GM18519 (cell line): Measurements from ENCODE around the gene PLEKHH1.
"Not testable (repeated sequence)": the region's sequence is repeated elsewhere in the genome, so short reads cannot be mapped to it uniquely, and the experiment has no call there.

ENCODE experiments used
- ATAC-seq: cut with Tn5 transposase; IDR thresholded peaks from one replicate; pipeline ENCODE4 v1.9.1; 2021; ENCODE audit warnings: mild to moderate bottlenecking, moderate library complexity; ENCODE audit not compliant: unreplicated experiment, low FRiP score

Gene PLEKHH1

DNA sequence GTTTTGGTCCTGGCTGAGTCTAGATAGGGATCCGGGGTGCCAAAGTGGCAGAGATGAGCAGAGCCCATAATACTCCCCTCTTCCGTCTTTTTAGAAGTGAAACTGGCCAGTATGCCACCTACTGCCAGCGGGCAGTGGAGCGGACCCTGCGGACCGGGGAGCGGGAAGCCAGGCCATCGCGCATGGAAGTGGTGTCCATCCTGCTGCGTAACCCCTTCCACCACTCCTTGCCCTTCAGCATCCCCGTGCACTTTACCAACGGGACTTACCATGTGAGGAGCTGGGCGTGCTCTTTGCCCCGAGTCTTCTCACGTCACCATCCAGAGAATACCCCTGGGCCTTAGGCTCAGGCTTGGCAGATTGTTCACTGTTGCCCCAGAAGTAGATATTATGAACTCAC lies 46.0 kb downstream of the PLEKHH1 start:
- no peak for ATAC-seq

DNA sequence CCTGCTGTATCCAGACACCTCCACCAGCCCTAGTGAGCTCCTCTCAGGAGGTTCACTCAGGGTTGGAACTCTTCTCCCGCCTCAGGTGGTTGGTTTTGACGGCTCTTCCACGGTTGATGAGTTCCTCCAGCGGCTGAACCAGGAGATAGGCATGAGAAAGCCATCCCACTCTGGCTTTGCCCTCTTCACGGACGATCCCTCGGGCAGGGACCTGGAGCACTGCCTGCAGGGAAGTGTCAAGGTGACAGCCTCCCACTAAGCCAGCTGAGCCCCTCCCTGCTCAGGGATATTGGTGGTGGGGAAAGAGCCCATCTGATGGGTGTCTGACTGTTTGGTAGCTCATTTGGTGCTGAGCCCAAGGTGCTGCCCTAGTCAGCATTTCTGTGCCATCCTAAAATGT lies 46.5 kb downstream of the PLEKHH1 start:
- no peak for ATAC-seq

DNA sequence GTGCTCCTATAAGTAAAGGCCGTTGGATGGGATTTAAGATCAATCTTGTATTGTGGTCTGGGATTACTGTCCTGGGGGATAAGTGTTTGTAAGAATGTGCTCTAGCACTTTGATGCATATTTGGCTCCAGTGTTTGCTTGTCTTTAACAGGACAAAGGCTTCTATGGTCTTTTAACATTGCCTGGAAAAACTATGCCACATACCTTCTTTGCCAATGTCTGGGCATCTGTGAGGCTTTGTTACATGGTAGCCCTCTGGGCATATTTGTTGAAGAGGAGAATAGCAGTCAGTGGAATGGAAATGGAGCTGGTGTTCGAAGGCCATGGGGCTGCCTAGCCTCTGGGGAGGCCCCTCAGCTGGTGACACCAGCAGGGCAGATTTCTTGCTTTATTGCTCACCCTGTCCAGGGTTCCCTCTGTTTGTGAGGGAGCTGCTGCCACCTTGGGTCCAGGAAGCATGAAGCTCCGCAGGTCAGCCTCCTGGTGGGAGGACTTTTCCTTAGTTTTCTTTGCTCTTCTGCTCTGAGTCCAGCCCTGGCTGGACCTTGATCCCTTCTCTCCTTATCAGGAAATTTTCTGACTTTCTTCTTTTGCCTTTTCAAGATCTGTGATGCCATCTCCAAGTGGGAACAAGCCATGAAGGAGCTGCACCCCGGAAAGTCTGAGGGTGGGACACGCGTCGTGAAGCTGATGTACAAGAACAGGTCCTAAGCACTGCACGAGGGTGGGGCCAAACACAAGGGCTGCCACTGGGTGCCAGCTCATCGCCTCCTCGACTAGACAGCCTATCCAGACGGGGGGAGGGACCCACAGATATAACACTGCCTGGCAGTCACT lies 47.5 kb downstream of the PLEKHH1 start:
- ATAC-seq: no peak

DNA sequence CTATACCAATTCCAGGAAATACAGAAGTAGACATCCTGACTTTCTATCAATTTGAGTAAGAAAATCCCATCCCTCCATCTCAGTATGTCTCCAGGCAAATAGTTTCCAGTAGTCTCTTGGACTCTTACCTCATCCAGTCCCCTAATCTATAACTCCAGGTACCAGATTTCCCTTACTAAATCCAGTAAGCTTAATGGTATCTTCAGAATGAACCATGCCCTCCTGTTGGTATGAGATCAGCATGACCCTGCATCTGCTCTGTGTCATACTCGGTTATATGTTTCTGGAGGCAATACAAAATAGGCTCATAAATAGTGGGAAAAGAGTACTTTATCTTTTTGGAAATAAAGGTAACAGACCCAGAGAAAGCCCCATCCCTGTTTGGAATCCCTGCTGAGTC lies 48.6 kb downstream of the PLEKHH1 start:
- no peak for ATAC-seq

DNA sequence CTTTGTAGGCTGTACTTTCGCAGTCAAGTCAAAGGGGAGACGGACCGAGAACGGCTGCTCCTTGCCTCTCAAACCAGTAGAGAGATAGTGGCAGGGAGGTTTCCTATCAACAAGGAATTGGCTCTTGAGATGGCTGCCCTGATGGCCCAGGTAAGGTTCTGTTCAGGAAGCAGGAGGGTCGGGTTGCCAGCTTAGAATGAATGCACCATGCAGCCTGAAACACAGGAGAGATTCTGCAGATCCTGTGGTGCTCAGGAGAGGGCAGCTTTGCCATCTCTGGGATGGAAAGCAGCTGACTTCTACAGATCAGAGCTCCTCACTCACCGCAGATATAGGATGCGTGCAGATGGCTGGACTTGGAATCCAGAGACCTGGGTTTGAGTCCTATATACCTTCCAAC lies 49.0 kb downstream of the PLEKHH1 start:
- no peak for ATAC-seq

DNA sequence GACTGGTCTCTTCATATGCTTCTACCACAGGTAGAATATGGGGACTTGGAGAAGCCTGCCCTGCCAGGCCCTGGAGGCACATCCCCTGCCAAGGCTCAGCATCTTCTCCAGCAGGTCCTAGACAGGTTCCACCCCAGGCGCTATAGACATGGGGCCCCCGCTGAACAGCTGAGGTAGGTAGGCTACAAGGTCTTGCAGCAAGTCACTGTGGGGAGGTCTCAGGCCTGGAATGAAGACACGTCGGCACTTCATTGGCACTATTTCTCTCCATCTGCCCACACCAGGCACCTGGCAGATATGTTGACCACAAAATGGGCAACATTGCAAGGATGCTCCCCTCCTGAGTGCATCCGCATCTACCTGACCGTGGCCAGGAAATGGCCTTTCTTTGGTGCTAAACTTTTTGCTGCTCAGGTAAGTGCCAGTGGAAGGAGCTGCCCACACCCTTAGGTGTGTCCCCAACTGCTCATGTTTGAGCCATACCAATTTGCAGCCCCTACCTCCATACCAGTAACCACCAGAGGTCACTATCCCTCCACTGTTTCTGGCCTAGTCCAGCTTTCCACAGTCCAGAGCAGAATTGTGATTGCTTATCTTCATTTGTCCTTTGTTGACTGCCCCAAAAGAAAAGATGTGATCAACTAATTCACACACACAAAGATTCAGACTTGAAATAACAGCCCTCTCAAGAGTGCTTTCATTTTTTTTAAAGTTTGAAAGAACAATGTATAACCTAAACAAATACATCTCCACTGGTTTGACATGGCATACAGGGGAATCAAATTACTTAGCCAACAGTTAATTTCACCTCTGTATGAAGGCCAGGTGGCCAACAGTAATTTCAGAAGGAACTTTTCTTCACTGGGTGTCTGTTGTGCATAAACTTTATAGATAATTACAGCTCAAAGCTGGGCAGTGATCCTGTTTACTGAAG lies 50.9 kb downstream of the PLEKHH1 start:
- ATAC-seq: peak; percentile 61

DNA sequence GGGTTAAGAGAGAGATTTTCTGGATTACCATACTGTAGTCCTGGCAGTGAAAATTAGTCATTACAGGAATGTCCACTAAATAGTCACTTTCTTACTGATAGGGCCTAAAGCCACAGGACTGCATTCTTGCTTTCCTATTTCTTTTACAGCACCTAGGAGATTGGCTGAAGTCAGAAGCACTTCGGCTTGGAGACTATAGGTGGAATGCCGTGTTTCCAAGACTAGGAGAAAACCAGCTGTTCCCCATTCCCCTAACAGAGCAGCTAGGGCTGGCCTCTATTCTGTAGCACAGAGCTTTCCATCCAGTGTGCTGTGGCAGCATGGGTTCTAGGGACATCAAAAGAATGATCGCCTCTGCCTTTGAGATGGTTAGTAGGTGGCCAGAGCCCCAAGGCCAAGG lies 51.9 kb downstream of the PLEKHH1 start:
- ATAC-seq: no peak

DNA sequence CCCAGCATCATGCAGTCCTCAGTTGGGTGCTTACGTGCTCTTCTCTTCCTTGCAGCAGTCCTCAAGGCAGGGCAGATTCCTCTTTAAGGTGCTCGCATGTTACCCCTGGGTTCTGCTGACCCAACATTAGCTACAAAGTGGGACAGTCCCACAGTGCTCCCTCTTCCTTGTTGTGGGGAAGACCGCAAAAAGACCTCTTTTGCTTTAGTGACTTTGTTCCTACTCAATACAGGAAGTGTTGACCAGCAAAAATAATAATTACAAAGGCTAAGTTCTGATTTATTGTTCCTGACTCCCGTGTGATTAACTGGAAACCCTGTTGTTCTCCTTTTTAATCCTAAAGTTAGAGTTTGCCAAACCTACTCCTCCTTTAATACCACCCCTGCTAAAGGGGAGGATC lies 53.3 kb downstream of the PLEKHH1 start:
- no peak for ATAC-seq

DNA sequence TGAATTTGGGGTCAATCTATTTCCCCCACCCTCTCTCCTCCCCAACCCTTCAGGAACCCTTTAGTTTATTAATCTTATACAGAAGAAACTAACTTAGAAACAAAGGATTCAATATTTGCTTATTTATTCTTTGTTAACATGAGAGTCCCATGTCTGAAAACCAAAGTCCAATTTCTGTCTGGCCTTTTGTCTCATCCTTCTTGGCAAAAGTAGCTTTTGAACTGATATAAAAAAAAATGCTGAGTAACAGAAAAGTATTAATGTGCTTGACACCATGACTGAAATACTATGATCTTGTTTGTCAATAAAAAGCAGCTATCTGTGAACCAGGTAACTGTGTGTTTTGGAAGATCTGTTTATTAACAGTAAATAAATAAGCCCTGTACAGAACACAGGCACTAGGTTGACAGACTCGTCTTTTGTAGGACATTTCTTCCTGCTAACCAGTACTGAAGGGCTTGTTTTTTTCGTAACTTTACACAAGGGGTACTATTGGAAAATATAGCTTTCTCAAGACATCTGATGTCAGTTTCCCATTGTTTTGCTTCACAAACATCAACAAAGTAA lies 56.2 kb downstream of the PLEKHH1 start:
- ATAC-seq: no peak

DNA sequence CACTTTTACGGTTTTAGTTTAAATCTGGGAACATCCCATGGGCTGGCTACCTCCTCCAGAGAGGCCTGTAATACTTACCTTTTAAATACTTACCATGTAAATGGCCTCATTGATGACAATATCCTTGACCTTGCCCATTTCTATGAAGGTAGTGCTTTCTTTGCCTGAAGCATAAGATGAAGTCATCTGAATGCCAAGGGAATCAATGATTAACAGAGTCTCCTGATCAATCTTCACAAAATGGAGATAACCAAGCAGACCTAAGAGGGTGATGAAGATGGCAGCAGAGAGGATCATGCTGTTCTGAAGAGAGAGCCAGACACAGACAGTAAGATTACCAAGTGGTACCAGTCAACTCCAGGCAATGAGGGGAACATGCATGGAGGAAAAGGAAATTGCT lies 60.6 kb downstream of the PLEKHH1 start:
- not testable (repeated sequence) for ATAC-seq

DNA sequence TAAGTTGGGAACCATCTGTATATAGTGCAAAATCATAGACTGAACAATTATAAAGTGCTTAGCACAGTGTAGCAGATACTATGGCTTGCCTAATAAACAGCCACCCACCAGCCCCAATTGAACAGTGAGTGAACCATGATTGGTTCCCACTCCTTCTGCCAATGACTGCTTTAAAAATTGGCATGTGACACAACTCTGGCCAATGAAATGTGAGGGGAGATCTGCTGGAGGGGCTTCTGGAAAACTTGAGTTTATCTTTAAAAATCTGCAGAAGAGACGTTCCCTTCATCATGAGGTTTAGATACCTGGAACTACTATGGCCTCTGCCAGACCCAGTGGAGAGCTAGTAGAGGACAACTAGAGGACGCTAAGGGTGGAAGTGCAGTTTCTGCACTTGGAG lies 62.3 kb downstream of the PLEKHH1 start:
- ATAC-seq: no peak

DNA sequence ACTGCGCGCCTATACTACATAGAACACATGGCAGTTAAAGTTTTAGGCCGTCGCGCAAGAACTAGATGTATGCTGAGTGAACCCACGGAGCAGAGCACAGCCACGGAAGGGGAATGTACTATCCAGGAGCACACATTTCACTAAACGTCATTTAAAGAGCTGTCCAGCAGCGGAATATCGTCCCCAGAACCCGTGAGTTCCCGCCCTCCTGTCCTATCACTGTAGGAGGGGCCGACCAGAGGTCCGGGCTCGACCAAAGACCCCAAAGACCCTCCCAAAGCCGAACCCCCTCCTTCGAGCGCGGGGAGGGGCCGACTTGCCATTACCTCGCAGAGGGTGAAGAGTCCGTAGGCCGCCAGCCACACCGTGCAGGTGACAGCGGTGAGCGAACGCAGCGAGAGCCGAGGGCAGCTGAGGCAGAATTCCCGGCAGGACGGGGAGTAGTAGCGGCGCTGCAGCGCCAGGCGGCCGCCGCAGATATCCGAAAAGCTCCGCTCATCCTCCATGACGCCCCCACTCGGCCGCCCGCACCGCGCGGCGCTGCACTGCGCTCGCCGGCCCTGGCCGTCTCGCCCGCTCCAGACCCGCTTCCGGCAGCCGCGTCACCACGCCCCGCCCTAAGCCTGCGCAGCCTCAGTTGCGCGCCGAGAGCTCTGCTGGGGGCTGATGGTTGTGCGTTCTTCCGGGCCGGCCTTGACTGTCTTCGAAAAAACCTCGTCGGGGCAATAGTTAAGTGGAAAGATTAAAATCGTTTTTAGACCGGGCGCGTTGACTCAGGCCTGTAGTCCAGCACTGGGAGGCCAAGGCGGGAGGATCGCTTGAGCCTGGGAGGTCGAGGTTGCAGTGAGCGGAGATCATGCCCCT lies 66.8 kb downstream of the PLEKHH1 start, which contains the start of gene PIGH:
Gene PIGH (minus strand): TSS at position 571 of the 864 bp plus-strand sequence. CDS start 65 bp downstream, at position 506.
- peak; percentile 83 for ATAC-seq

DNA sequence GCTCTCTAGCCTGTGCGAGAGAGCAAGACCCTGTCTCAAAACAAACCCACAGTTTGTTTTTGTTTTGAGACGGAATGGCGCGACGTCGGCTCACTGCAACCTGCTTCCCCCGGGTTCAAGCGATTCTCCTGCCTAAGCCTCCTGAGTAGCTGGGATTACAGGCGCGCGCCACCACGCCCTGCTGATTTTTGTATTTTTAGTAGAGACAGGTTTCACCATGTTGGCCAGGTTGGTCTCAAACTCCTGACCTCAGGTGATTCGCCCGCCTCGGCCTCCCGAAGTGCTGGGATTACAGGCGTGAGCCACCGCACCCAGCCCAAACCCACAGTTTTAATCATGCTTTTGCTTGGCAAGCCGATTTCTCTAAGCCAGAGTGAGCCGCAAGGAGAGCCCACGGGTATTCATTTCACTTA lies 67.5 kb downstream of the PLEKHH1 start:
- ATAC-seq: not testable (repeated sequence)

DNA sequence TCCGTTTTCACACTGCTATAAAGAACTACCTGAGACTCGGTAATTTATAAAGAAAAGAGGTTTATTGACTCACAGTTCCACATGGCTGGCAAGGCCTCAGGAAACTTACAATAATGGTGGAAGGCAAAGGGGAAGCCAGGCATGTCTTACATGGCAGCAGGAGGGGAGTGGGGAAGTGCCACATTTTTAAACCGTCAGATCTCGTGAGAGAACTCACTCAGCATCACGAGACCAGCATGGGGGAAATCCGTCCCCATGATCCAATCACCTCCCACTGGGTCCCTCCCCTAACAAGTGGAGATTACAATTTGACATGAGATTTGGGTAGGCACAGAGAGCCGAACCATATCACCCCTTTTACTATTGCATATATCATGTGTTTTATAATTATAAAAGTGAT lies 69.0 kb downstream of the PLEKHH1 start:
- no peak for ATAC-seq

DNA sequence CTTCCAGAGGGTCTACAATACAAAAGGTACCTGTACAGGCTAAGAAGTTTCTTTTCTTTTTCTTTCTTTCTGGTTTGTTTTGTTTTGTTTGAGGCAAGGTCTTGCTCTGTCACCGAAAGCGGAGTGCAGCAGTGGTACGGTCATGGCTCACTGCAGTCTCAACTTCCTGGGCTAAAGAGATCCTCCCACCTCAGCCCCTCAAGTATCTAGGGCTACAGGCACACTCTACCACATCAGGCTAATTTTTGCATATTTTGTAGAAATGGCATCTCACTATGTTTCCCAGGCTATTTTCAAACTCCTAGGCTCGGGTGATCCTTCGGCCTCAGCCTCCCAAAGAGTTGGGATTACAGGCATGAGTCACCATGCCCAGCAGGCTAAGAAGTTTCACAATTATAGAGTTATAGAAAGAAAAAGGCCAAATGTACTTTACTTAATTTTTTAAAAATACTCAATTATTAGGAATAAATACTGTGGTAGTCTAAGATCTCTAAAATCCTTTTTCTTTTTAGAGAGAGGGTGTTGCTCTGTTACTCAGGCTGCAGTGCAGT lies 70.0 kb downstream of the PLEKHH1 start:
- ATAC-seq: peak; percentile 80

DNA sequence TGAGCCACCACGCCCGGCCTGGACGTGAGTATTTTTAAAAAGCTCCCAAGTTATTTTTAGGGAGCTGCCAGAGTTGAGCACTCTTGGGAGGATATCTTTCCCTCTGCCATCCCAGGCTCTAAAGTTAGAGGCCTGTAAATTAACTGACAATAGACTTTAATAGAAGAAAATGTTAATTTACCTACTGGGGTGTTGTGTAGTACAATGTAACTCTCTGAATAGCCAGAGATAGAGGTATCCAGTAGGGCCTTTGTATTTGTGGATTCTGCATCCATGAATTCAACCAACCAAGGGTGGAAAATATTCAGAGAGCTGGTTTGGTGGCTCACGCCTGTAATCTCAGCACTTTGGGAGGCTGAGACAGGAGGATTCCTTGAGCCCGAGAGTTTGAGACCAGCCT lies 74.6 kb downstream of the PLEKHH1 start:
- ATAC-seq: no peak

DNA sequence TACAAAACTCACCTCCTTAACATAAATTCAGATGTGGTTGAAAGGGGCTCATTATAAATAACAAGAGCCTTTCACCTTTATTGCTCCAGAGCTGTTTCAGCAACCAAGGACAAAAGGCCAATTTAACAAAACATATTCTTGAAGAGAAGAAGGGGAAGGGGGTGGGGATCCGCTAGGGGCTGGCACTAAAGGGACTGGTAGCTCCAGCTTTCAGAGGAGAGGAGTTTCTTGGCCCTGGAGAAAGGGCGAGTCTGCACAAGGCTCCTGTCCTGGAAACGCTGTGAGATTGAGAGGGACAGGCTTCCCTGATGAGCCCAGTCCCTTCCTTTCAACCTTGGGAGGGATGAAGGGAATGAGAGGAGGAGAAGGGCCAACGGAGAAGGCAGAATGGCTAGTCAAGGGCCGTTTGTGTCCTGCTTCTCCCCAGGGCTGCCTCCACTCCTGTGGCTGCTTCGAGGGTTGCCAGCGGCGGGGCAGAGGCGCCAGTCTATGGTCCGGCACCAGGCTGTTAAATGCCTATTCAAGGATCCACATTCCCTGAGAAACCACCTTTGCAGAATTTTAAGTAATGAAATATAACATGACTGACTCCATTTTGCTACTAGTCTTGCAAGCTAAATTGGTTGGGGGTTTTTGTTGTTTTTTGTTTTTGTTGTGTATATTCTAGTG lies 76.7 kb downstream of the PLEKHH1 start:
- ATAC-seq: no peak

DNA sequence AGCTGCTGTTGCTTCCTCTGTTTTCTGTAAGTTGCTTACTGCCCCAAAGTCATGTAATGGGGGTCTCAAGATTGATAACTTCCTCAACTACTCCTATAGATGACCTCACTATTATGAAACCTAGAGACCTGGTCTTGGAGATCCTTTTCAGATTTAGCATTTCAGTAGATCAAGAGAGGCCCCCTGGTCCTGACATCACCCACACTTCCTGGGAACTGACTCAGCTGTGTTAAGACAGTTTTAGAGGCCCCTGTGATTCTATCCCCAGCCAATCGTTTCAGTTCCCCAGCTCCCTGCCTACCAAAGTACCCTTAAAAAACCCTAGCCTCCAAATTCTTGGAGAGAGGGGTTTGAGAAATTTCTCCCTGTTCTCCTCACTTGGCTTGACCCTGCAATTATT lies 77.4 kb downstream of the PLEKHH1 start:
- no peak for ATAC-seq

DNA sequence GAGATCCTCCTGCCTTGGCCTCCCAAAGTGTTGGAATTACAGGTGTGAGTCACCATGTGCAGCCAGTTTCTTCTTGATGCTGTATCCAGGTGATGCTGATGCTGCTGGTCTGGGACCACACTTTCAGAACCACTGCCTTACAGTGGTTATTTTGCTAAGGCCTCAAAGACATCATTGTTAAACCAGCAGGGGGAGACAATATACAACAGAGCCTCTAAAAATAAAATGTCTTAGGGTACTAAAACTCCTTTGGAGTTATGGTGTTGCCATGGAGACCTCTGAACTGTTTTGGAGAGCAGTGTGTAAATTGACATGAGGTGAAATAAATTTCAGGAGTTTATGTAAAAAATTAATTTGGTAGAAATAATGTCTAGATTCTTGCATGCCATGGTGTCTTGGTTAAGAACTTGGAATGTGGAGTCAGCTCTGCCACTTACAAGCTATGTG lies 85.5 kb downstream of the PLEKHH1 start:
- ATAC-seq: no peak
